ENCODE results near the gene ATP8A2. TPM values are rescaled to one million over a fixed set of nuclear protein-coding genes. Genes with fewer than 3 reads are reported as not detected.

ATP8A2 gene
- total RNA-seq, 1 donor from 2014 or later = 0.27 TPM

GRCh38 chr13:25971459-25972145 is 599.8 kb downstream of the ATP8A2 start:
- Histone ChIP-seq H3K9me3 (replicated peaks) (no peaks in the 10 kb centered on the region), H3K36me3 (no peaks in the 10 kb centered on the region), H3K4me3 (no peak overlapping the region), H3K27me3 (ENCODE audit: low read depth) (peaks cover 68% of the 10 kb centered on the region), H3K27ac (replicated peaks) (no peak overlapping the region), H3K4me1 (no peaks in the 10 kb centered on the region)
- no peak for TF ChIP-seq CTCF (IDR thresholded peaks at IDR 0.05; ENCODE audit: borderline replicate concordance)
- DNase-seq = no peak
- intact Hi-C loops (cut with micrococcal nuclease) = no loop called here

DNA sequence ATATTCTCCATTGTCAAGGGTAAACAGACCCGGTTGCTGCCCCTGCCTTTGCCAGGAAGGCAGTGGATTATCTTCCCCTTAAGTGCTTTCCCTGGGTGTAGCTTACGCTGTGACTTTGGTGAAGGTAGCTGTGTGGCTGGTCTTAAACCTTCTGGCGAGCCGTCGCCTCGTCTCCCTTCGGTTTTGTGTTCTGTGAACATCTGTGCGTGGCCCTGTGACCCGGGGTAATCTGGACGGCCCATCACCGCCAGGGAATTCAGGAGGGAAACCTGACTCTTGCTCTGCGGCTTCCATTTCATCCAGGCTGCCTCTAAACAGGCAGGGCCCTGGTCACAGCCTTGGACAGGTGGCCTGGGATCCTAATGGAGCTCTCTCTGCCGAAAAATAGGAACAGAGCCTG is 601.3 kb downstream of the ATP8A2 start:
- H3K27me3 ChIP-seq (ENCODE audit: low read depth) = peaks cover 70% of the 10 kb centered on the region
- H3K27ac ChIP-seq (replicated peaks) = no peak overlapping the region
- DNase-seq = no peak
- no peak for TF ChIP-seq CTCF (IDR thresholded peaks at IDR 0.05; ENCODE audit: borderline replicate concordance)
- no peaks in the 10 kb centered on the region for H3K4me1 ChIP-seq
- no peaks in the 10 kb centered on the region for H3K9me3 ChIP-seq (replicated peaks)
- intact Hi-C loops (cut with micrococcal nuclease) = no loop called here
- H3K36me3 ChIP-seq = no peaks in the 10 kb centered on the region
- no peak overlapping the region for H3K4me3 ChIP-seq

- intact Hi-C loops (cut with micrococcal nuclease) = no loop called here
- Histone ChIP-seq H3K36me3 (no peaks in the 10 kb centered on the region), H3K27ac (replicated peaks) (no peak overlapping the region), H3K27me3 (ENCODE audit: low read depth) (peaks cover 70% of the 10 kb centered on the region), H3K4me1 (no peaks in the 10 kb centered on the region), H3K9me3 (replicated peaks) (no peaks in the 10 kb centered on the region), H3K4me3 (no peak overlapping the region)
- TF ChIP-seq CTCF (IDR thresholded peaks at IDR 0.05; ENCODE audit: borderline replicate concordance) = no peak
- DNase-seq = no peak
Observed at GRCh38 chr13:25973576-25973975, 601.8 kb downstream of the ATP8A2 start.

- no peak for DNase-seq
- H3K27ac ChIP-seq (replicated peaks) = no peak overlapping the region
- no peaks in the 10 kb centered on the region for H3K36me3 ChIP-seq
- TF ChIP-seq CTCF (IDR thresholded peaks at IDR 0.05; ENCODE audit: borderline replicate concordance) = no peak
- no peaks in the 10 kb centered on the region for H3K4me1 ChIP-seq
- H3K9me3 ChIP-seq (replicated peaks) = no peaks in the 10 kb centered on the region
- intact Hi-C loops (cut with micrococcal nuclease) = no loop called here
- peaks cover 61% of the 10 kb centered on the region for H3K27me3 ChIP-seq (ENCODE audit: low read depth)
- no peak overlapping the region for H3K4me3 ChIP-seq
Observed at GRCh38 chr13:25977216-25977615, 605.4 kb downstream of the ATP8A2 start.

- intact Hi-C loops (cut with micrococcal nuclease) = no loop called here
- no peak for TF ChIP-seq CTCF (IDR thresholded peaks at IDR 0.05; ENCODE audit: borderline replicate concordance)
Observed at GRCh38 chr13:25977671-25978070, 605.9 kb downstream of the ATP8A2 start.

More at GRCh38 chr13:25977671-25978070, 605.9 kb downstream of the ATP8A2 start:
- Histone ChIP-seq H3K36me3 (no peaks in the 10 kb centered on the region), H3K4me1 (no peaks in the 10 kb centered on the region), H3K27me3 (ENCODE audit: low read depth) (peaks cover 61% of the 10 kb centered on the region), H3K27ac (replicated peaks) (no peak overlapping the region), H3K4me3 (no peak overlapping the region), H3K9me3 (replicated peaks) (no peaks in the 10 kb centered on the region)
- DNase-seq = no peak

All from left ventricle myocardium inferior (tissue), 1 donor.